MG63 (cell line): ENCODE measurements around the gene THSD7B. TPM values are rescaled to one million over a fixed set of nuclear protein-coding genes. Genes with fewer than 3 reads are reported as not detected.
"Not testable (repeated sequence)": the region's sequence is repeated elsewhere in the genome, so short reads cannot be mapped to it uniquely, and the experiment has no call there.

Experiments
- DNase-seq: peaks from one replicate; pipeline ENCODE4 v3.0.0-alpha.2; 2020
- H3K27me3 ChIP-seq: fragments of 250-450 bp; sonication (Bioruptor Pico); 2 replicates; pipeline ENCODE4 v1.5.1; 2020; ENCODE audit warnings: mild to moderate bottlenecking, moderate library complexity
- H3K36me3 ChIP-seq: fragments of 250-450 bp; sonication (Bioruptor Pico); 2 replicates; pipeline ENCODE4 v1.5.1; 2020; ENCODE audit warnings: mild to moderate bottlenecking, moderate library complexity
- H3K4me3 ChIP-seq: fragments of 250-450 bp; sonication (Bioruptor Pico); 2 replicates; pipeline ENCODE4 v1.5.1; 2020; ENCODE audit warnings: mild to moderate bottlenecking, moderate library complexity
- H3K9me3 ChIP-seq: fragments of 250-450 bp; sonication (Bioruptor Pico); 2 replicates; pipeline ENCODE4 v1.5.1; 2020; ENCODE audit warnings: mild to moderate bottlenecking, moderate library complexity
- total RNA-seq: library from RNA; depleted of rRNA; stranded (reverse); fragments of >200 nt; shearing (Covaris generic); gene quantifications from 2 replicates; pipeline ENCODE4 v1.2.3, GENCODE V29; 2014; ENCODE audit warnings: low replicate concordance

Gene THSD7B
- total RNA-seq, 1 experiment from 2014 or later, result not detected

- no peak for DNase-seq
- Histone ChIP-seq H3K4me3 (no peak overlapping the region), H3K27me3 (no peaks in the 10 kb centered on the region), H3K36me3 (no peaks in the 10 kb centered on the region), H3K9me3 (no peaks in the 10 kb centered on the region)
Measured at GRCh38 chr2:137654046-137654445, 888.7 kb downstream of the THSD7B start.

- no peaks in the 10 kb centered on the region for H3K9me3 ChIP-seq
- no peak overlapping the region for H3K4me3 ChIP-seq
- no peaks in the 10 kb centered on the region for H3K27me3 ChIP-seq
- no peaks in the 10 kb centered on the region for H3K36me3 ChIP-seq
- DNase-seq, result no peak
Measured at GRCh38 chr2:137655814-137656213, 890.5 kb downstream of the THSD7B start.

- no peaks in the 10 kb centered on the region for H3K9me3 ChIP-seq
- no peak overlapping the region for H3K4me3 ChIP-seq
- H3K36me3 ChIP-seq, result no peaks in the 10 kb centered on the region
- H3K27me3 ChIP-seq, result no peaks in the 10 kb centered on the region
- DNase-seq, result no peak
Measured at GRCh38 chr2:137658433-137658832, 893.1 kb downstream of the THSD7B start.

- DNase-seq, result peak; percentile 4
- no peaks in the 10 kb centered on the region for H3K36me3 ChIP-seq
- H3K4me3 ChIP-seq, result no peak overlapping the region
- no peaks in the 10 kb centered on the region for H3K9me3 ChIP-seq
- no peaks in the 10 kb centered on the region for H3K27me3 ChIP-seq
Measured at GRCh38 chr2:137659616-137660015, 894.3 kb downstream of the THSD7B start.

- H3K4me3 ChIP-seq, result no peak overlapping the region
- H3K36me3 ChIP-seq, result no peaks in the 10 kb centered on the region
- H3K27me3 ChIP-seq, result peaks cover 2% of the 10 kb centered on the region
- H3K9me3 ChIP-seq, result no peaks in the 10 kb centered on the region
- no peak for DNase-seq
Measured at GRCh38 chr2:137670111-137670510, 904.8 kb downstream of the THSD7B start.

GRCh38 chr2:137672989-137673552 lies 907.7 kb downstream of the THSD7B start:
- DNase-seq, result no peak
- Histone ChIP-seq H3K27me3 (no peaks in the 10 kb centered on the region), H3K9me3 (no peaks in the 10 kb centered on the region), H3K36me3 (no peaks in the 10 kb centered on the region), H3K4me3 (no peak overlapping the region)

- DNase-seq, result no peak
Measured at GRCh38 chr2:137674991-137675390, 909.6 kb downstream of the THSD7B start.

GRCh38 chr2:137675584-137676327 lies 910.4 kb downstream of the THSD7B start:
- Histone ChIP-seq H3K9me3 (no peaks in the 10 kb centered on the region), H3K4me3 (no peak overlapping the region), H3K36me3 (no peaks in the 10 kb centered on the region), H3K27me3 (no peaks in the 10 kb centered on the region)
- DNase-seq, result no peak

More at GRCh38 chr2:137674991-137675390, 909.6 kb downstream of the THSD7B start:
- Histone ChIP-seq H3K4me3 (no peak overlapping the region), H3K27me3 (no peaks in the 10 kb centered on the region), H3K36me3 (no peaks in the 10 kb centered on the region), H3K9me3 (no peaks in the 10 kb centered on the region)

- H3K4me3 ChIP-seq, result no peak overlapping the region
Measured at GRCh38 chr2:137676346-137676745, 911.0 kb downstream of the THSD7B start.

GRCh38 chr2:137677466-137677865 lies 912.1 kb downstream of the THSD7B start:
- Histone ChIP-seq H3K36me3 (no peaks in the 10 kb centered on the region), H3K4me3 (no peak overlapping the region), H3K9me3 (no peaks in the 10 kb centered on the region), H3K27me3 (no peaks in the 10 kb centered on the region)
- no peak for DNase-seq

More at GRCh38 chr2:137676346-137676745, 911.0 kb downstream of the THSD7B start:
- no peaks in the 10 kb centered on the region for H3K36me3 ChIP-seq
- no peaks in the 10 kb centered on the region for H3K9me3 ChIP-seq
- DNase-seq, result no peak
- H3K27me3 ChIP-seq, result no peaks in the 10 kb centered on the region

- no peaks in the 10 kb centered on the region for H3K36me3 ChIP-seq
- no peaks in the 10 kb centered on the region for H3K9me3 ChIP-seq
- no peaks in the 10 kb centered on the region for H3K27me3 ChIP-seq
- no peak overlapping the region for H3K4me3 ChIP-seq
- no peak for DNase-seq
Measured at GRCh38 chr2:137689549-137689948, 924.2 kb downstream of the THSD7B start.

- Histone ChIP-seq H3K4me3 (no peak overlapping the region), H3K36me3 (no peaks in the 10 kb centered on the region), H3K9me3 (no peaks in the 10 kb centered on the region), H3K27me3 (no peaks in the 10 kb centered on the region)
- no peak for DNase-seq
Measured at GRCh38 chr2:137693534-137693933, 928.2 kb downstream of the THSD7B start.

- H3K36me3 ChIP-seq, result no peaks in the 10 kb centered on the region
- H3K9me3 ChIP-seq, result no peaks in the 10 kb centered on the region
- H3K4me3 ChIP-seq, result no peak overlapping the region
- no peak for DNase-seq
- H3K27me3 ChIP-seq, result no peaks in the 10 kb centered on the region
Measured at GRCh38 chr2:137696916-137697315, 931.6 kb downstream of the THSD7B start.

GRCh38 chr2:137700250-137700649 lies 934.9 kb downstream of the THSD7B start:
- not testable (repeated sequence) for H3K27me3 ChIP-seq, H3K9me3 ChIP-seq, H3K4me3 ChIP-seq, H3K36me3 ChIP-seq, DNase-seq

- no peaks in the 10 kb centered on the region for H3K36me3 ChIP-seq
- no peak overlapping the region for H3K4me3 ChIP-seq
- H3K9me3 ChIP-seq, result no peaks in the 10 kb centered on the region
- no peaks in the 10 kb centered on the region for H3K27me3 ChIP-seq
- DNase-seq, result no peak
Measured at GRCh38 chr2:137700681-137701080, 935.3 kb downstream of the THSD7B start.

- no peaks in the 10 kb centered on the region for H3K36me3 ChIP-seq
- H3K4me3 ChIP-seq, result no peak overlapping the region
- no peaks in the 10 kb centered on the region for H3K27me3 ChIP-seq
- no peak for DNase-seq
- H3K9me3 ChIP-seq, result no peaks in the 10 kb centered on the region
Measured at GRCh38 chr2:137705296-137705695, 940.0 kb downstream of the THSD7B start.

GRCh38 chr2:137706786-137707613 lies 941.7 kb downstream of the THSD7B start:
- Histone ChIP-seq H3K4me3 (no peak overlapping the region), H3K36me3 (no peaks in the 10 kb centered on the region), H3K27me3 (no peaks in the 10 kb centered on the region), H3K9me3 (no peaks in the 10 kb centered on the region)
- DNase-seq, result peak; percentile 8
